Adrenal gland (tissue), 12 donors: ENCODE results near the gene CLASP1. TPM values are rescaled to one million over a fixed set of nuclear protein-coding genes. Genes with fewer than 3 reads are reported as not detected.
"Not testable (repeated sequence)": the region's sequence is repeated elsewhere in the genome, so short reads cannot be mapped to it uniquely, and the experiment has no call there.

Source experiments
- DNase-seq, 7 donors: peaks; one replicate each; pipeline ENCODE4 v3.0.0-alpha.2; 2019 to 2020
- H3K27ac ChIP-seq, 5 donors: fragments of 200-600 bp; sonication (generic) in 4 of 5; 1 replicate in 3 of 5; 2 replicates in 2 of 5; pipeline versions ENCODE4 v1.5.1 to v1.8.0; 2016 to 2020; ENCODE audit warnings: mild to moderate bottlenecking in 1 of 5
- H3K27me3 ChIP-seq: fragments of 200-600 bp; 2 replicates; pipeline ENCODE4 v1.8.0; 2021
- H3K36me3 ChIP-seq, 2 donors: fragments of 200-600 bp; replicated peaks in 1 of 2; 1 replicate in 1 of 2; 2 replicates in 1 of 2; pipeline versions ENCODE4 v1.5.1 to v1.8.0; 2018 to 2022
- H3K4me1 ChIP-seq, 2 donors: fragments of 200-600 bp; replicated peaks in 1 of 2; 1 replicate in 1 of 2; 2 replicates in 1 of 2; pipeline versions ENCODE4 v1.5.1 to v1.8.0; 2018 to 2021
- H3K4me3 ChIP-seq, 4 donors: fragments of 200-600 bp; sonication (generic) in 3 of 4; one replicate each; pipeline ENCODE4 v1.5.1; 2016 to 2018
- H3K9me3 ChIP-seq, 3 donors: fragments of 200-600 bp; sonication (generic) in 1 of 3; replicated peaks in 1 of 3; 1 replicate in 2 of 3; 2 replicates in 1 of 3; pipeline versions ENCODE4 v1.5.1 to v1.8.0; 2016 to 2021
- POLR2A ChIP-seq, 2 donors: fragments of 450-650 bp; IDR thresholded peaks; one replicate each; pipeline ENCODE4 v1.6.1; 2017; ENCODE audit warnings: antibody characterized with exemption in 2 of 2, mild to moderate bottlenecking in 2 of 2, moderate library complexity in 1 of 2
- WGBS, 4 donors: extraction: QIAGEN DNeasy Blood & Tissue Kit in 2 of 4; methylation state at CpG; one replicate each; pipeline versions ENCODE4 v1.1.5 to v1.1.7; 2013 to 2017; 5-methylcytosine and 5-hydroxymethylcytosine counted together
- intact Hi-C, 2 donors: fragments of 100-400 bp; cut with DNase I; formaldehyde crosslinking; loops; one replicate each; pipeline versions ENCODE4 v1.14.1 to v1.15.0; 2022 to 2023
- polyA plus RNA-seq, 3 donors: library from polyadenylated mRNA; stranded (reverse); fragments of 200-250 nt in 2 of 3; fragments of 350-450 nt in 1 of 3; fragmentation: Illumina TruSeq in 1 of 3; extraction: RNeasy Lipid Tissue Mini Kit (QIAGEN cat#74804) in 1 of 3; gene quantifications; one replicate each; pipeline ENCODE4 v1.2.3, GENCODE V29; 2013 to 2014
- total RNA-seq, 9 donors: library from RNA; depleted of rRNA in 4 of 9; stranded (reverse); fragments of >200 nt in 4 of 9; fragments of 120-200 nt in 1 of 9; fragmentation: NEBNext Ultra II Directional in 1 of 9; extraction: Animal tissue kit (Norgen Biotek cat#: 25700) in 1 of 9; gene quantifications; one replicate each; pipeline versions ENCODE4 v1.1.0 to v1.2.4, GENCODE V29; 2013 to 2023
- TF ChIP-seq, protein P1 (sequence below), 6 experiments: fragments of 450-650 bp in 4 of 6; fragments of 200-600 bp in 2 of 6; sonication (generic) in 1 of 6; IDR thresholded peaks; 1 replicate in 5 of 6; 2 replicates in 1 of 6; pipeline versions ENCODE4 v1.5.1 to v1.8.0; 2016 to 2021; ENCODE audit warnings: antibody characterized with exemption in 6 of 6, mild to moderate bottlenecking in 2 of 6, moderate library complexity in 1 of 6
- donor health status: healthy with polysubstance abuse.
- donor health status: Bipolar disorder and iron deficiency.
- donor health status: DM: yes; HTN: yes; CAD: no.
- donor health status: DM: no; HTN: no; CAD: no.
- donor health status: DM: no; HTN: no; CAD: no.
- donor health status: DM: yes; HTN: yes; CAD: no.

Gene CLASP1
- total and polyA plus RNA-seq, 12 donors: 14.9 to 66.1 (median 53.4) TPM

DNA sequence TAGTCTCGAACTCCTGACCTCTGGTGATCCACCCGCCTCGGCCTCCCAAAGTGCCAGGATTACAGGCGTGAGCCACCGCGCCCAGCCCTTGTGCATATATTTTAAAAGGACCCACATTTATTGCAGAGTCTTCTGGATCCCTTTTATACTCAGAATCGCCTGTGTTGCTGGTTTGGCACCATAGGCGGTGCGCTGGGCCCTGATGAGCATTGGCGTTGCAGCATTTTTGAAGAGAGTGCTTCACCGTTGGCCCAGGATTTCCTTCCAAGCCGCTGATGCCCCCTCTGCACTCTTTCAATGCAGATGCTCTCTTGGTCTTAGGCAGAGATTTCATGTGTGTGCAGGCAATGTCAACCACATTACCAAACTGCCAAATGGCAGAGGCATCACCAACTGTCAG, 350.8 kb downstream of the CLASP1 start:
- no peak overlapping the region for H3K27ac ChIP-seq
- DNase-seq: peak in 2 of 7 donors; percentile 3 to 15
- no peaks in the 10 kb centered on the region for H3K36me3 ChIP-seq
- H3K27me3 ChIP-seq: peaks cover 7% of the 10 kb centered on the region
- no peak overlapping the region for H3K4me3 ChIP-seq
- intact Hi-C loops: no loop called here
- WGBS, 4 donors: 90 to 95% (median 93%) methylated on average over 12 of the region's 12 CpGs
- TF ChIP-seq, protein P1, sequence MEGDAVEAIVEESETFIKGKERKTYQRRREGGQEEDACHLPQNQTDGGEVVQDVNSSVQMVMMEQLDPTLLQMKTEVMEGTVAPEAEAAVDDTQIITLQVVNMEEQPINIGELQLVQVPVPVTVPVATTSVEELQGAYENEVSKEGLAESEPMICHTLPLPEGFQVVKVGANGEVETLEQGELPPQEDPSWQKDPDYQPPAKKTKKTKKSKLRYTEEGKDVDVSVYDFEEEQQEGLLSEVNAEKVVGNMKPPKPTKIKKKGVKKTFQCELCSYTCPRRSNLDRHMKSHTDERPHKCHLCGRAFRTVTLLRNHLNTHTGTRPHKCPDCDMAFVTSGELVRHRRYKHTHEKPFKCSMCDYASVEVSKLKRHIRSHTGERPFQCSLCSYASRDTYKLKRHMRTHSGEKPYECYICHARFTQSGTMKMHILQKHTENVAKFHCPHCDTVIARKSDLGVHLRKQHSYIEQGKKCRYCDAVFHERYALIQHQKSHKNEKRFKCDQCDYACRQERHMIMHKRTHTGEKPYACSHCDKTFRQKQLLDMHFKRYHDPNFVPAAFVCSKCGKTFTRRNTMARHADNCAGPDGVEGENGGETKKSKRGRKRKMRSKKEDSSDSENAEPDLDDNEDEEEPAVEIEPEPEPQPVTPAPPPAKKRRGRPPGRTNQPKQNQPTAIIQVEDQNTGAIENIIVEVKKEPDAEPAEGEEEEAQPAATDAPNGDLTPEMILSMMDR (IDR thresholded peaks at IDR 0.05): no peak
- no peak for TF ChIP-seq POLR2A (IDR thresholded peaks at IDR 0.05)
- no peaks in the 10 kb centered on the region for H3K9me3 ChIP-seq
- peaks cover 0 to 3% of the 10 kb centered on the region in 2 donors for H3K4me1 ChIP-seq

- H3K4me1 ChIP-seq, H3K27ac ChIP-seq, H3K27me3 ChIP-seq, H3K9me3 ChIP-seq, intact Hi-C loops, H3K36me3 ChIP-seq, H3K4me3 ChIP-seq: not testable (repeated sequence)
- 80 to 88% (median 82%) methylated on average over 4 to 5 of the region's 5 CpGs for WGBS, 4 donors
- DNase-seq: peak in 1 of 7 donors; percentile 4
Measured at GRCh38 chr2:121297866-121298265, 351.4 kb downstream of the CLASP1 start.

GRCh38 chr2:121297217-121297830, 351.9 kb downstream of the CLASP1 start:
- intact Hi-C loops: no loop called here
- no peak overlapping the region for H3K4me3 ChIP-seq
- H3K9me3 ChIP-seq: no peaks in the 10 kb centered on the region
- 42 to 48% (median 45%) methylated on average over 8 to 9 of the region's 9 CpGs for WGBS, 4 donors
- H3K4me1 ChIP-seq: no peaks in the 10 kb centered on the region
- DNase-seq: peak in 6 of 7 donors; percentile 36 to 60 (median 52)
- H3K27ac ChIP-seq: no peak overlapping the region
- peaks cover 7% of the 10 kb centered on the region for H3K27me3 ChIP-seq
- no peaks in the 10 kb centered on the region for H3K36me3 ChIP-seq
- TF ChIP-seq, protein P1 (IDR thresholded peaks at IDR 0.05): peak; percentile 50 to 61 (median 53)
- TF ChIP-seq POLR2A (IDR thresholded peaks at IDR 0.05): no peak

- intact Hi-C loops: no loop called here
- DNase-seq: peak in 2 of 7 donors; percentile 7 to 28
- Histone ChIP-seq H3K4me3 (no peak overlapping the region), H3K27me3 (no peaks in the 10 kb centered on the region), H3K4me1 (no peaks in the 10 kb centered on the region), H3K9me3 (no peaks in the 10 kb centered on the region), H3K36me3 (no peaks in the 10 kb centered on the region), H3K27ac (no peak overlapping the region)
- 74 to 100% (median 84%) methylated on average over 1 to 7 of the region's 7 CpGs for WGBS, 4 donors
- no peak for TF ChIP-seq POLR2A (IDR thresholded peaks at IDR 0.05)
- TF ChIP-seq, protein P1 (IDR thresholded peaks at IDR 0.05): no peak
Measured at GRCh38 chr2:121295911-121296650, 353.2 kb downstream of the CLASP1 start.
